Measurements from ENCODE around the gene JCAD. TPM values are rescaled to one million over a fixed set of nuclear protein-coding genes. Genes with fewer than 3 reads are reported as not detected.

Gene JCAD
- total RNA-seq, 1 experiment from 2014 or later, result 40.7 TPM

DNA sequence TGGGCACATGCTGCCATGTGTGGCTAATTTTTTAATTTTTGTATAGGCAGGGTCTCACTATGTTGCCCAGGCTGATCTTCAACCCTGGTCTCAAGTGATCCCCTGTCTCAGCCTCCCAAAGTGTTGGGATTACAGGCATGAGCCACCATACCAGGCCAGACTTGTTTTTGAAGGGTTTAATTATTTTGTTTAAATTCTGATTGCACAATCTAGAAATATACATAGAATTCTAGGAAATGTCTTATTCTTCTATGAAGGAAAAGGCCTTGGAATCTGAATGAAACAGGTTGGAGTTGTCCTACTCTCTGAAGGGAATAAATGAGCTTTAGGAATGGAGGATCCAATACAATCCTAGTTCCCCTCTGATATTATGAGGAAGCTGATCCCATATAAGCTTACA lies 15.5 kb upstream of the JCAD start:
- H3K36me3 ChIP-seq (ENCODE audit: control insufficient read depth, insufficient read depth, low read length), result no peaks in the 10 kb centered on the region
- ATAC-seq, result no peak
- peak overlapping the region; percentile 34 for H3K27ac ChIP-seq (ENCODE audit: low read length)
- ChIA-PET POLR2A (no interaction called here), CTCF (no interaction called here)
- H3K4me1 ChIP-seq (ENCODE audit: control insufficient read depth, insufficient read depth, low read length), result peaks cover 8% of the 10 kb centered on the region
- intact Hi-C loops (cut with micrococcal nuclease; ENCODE audit: unreplicated experiment), result no loop called here
- H3K9me3 ChIP-seq (ENCODE audit: control insufficient read depth, insufficient read depth, low read depth, low read length), result no peaks in the 10 kb centered on the region
- TF ChIP-seq POLR2AphosphoS5 (IDR thresholded peaks at IDR 0.05; ENCODE audit: low read depth, low read length) (no peak), REST (IDR thresholded peaks at IDR 0.05; ENCODE audit: insufficient read depth in 1 of 2, low read depth in 2 of 2, low read length in 1 of 2) (no peak), TCF7L2 (IDR thresholded peaks at IDR 0.05; ENCODE audit: low read depth, low read length) (no peak), SIN3A (IDR thresholded peaks at IDR 0.05; ENCODE audit: borderline replicate concordance, insufficient read depth, low read depth, low read length) (no peak)
- TF ChIP-seq, protein P1, sequence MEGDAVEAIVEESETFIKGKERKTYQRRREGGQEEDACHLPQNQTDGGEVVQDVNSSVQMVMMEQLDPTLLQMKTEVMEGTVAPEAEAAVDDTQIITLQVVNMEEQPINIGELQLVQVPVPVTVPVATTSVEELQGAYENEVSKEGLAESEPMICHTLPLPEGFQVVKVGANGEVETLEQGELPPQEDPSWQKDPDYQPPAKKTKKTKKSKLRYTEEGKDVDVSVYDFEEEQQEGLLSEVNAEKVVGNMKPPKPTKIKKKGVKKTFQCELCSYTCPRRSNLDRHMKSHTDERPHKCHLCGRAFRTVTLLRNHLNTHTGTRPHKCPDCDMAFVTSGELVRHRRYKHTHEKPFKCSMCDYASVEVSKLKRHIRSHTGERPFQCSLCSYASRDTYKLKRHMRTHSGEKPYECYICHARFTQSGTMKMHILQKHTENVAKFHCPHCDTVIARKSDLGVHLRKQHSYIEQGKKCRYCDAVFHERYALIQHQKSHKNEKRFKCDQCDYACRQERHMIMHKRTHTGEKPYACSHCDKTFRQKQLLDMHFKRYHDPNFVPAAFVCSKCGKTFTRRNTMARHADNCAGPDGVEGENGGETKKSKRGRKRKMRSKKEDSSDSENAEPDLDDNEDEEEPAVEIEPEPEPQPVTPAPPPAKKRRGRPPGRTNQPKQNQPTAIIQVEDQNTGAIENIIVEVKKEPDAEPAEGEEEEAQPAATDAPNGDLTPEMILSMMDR (IDR thresholded peaks at IDR 0.05), result no peak
- no peaks in the 10 kb centered on the region for H3K27me3 ChIP-seq (ENCODE audit: control insufficient read depth, insufficient read depth, low read length)
- BruUV-seq (replicated peaks), result no TSS peak
- in situ Hi-C loops (cut with HindIII; ENCODE audit: low pct_unique_long_range_greater_than_20kb, low sequenced_read_pairs), result no loop called here
- no peak overlapping the region for H3K4me3 ChIP-seq (ENCODE audit: low read depth in 2 of 2, low read length in 2 of 2)
- DNase-seq (ENCODE audit: low read depth, low spot score), result no peak

DNA sequence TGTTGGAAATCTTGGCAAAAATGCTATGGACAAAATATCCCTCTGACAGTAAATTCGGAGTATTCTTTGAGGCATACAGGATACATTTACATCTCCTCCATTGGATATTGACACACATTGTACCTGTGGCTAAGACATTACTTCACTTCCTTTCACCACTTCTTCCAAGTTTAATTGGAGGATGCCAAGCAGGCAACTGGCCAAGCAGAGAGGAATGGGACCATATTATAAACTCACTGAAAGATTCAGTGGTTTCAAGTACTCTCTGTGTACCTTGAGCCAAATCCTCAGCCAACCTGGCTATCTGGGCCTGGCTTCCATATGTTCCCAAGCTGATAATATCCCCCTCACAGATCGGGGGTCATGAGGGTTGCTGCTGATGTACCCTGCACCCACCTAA lies 14.7 kb upstream of the JCAD start:
- ATAC-seq (no peak), DNase-seq (ENCODE audit: low read depth, low spot score) (no peak)
- BruUV-seq (replicated peaks), result no TSS peak
- CTCF ChIA-PET, result no interaction called here
- in situ Hi-C loops (cut with HindIII; ENCODE audit: low pct_unique_long_range_greater_than_20kb, low sequenced_read_pairs), result no loop called here
- H3K9me3 ChIP-seq (ENCODE audit: control insufficient read depth, insufficient read depth, low read depth, low read length), result no peaks in the 10 kb centered on the region
- intact Hi-C loops (cut with micrococcal nuclease; ENCODE audit: unreplicated experiment), result no loop called here
- no peak overlapping the region for H3K4me3 ChIP-seq (ENCODE audit: low read depth in 2 of 2, low read length in 2 of 2)
- H3K4me1 ChIP-seq (ENCODE audit: control insufficient read depth, insufficient read depth, low read length), result peaks cover 12% of the 10 kb centered on the region
- POLR2A ChIA-PET, result no interaction called here
- H3K27ac ChIP-seq (ENCODE audit: low read length), result peak overlapping the region; percentile 23; the same call in 1 of the 2 replicates
- TF ChIP-seq SIN3A (IDR thresholded peaks at IDR 0.05; ENCODE audit: borderline replicate concordance, insufficient read depth, low read depth, low read length) (no peak), REST (IDR thresholded peaks at IDR 0.05; ENCODE audit: insufficient read depth in 1 of 2, low read depth in 2 of 2, low read length in 1 of 2) (no peak)
- TF ChIP-seq, protein P1 (IDR thresholded peaks at IDR 0.05), result no peak
- no peaks in the 10 kb centered on the region for H3K27me3 ChIP-seq (ENCODE audit: control insufficient read depth, insufficient read depth, low read length)
- no peaks in the 10 kb centered on the region for H3K36me3 ChIP-seq (ENCODE audit: control insufficient read depth, insufficient read depth, low read length)

Measured in Panc1 (cell line).